Panc1 (cell line): ENCODE measurements around the gene HSD17B11. TPM values are rescaled to one million over a fixed set of nuclear protein-coding genes. Genes with fewer than 3 reads are reported as not detected.
"Not testable (repeated sequence)": the region's sequence is repeated elsewhere in the genome, so short reads cannot be mapped to it uniquely, and the experiment has no call there.

Experiments
- ATAC-seq: fragments of 200-7000 bp; cut with Tn5 transposase; 2 replicates; pipeline ENCODE4 v1.9.1; 2020; ENCODE audit warnings: mild to moderate bottlenecking, moderate library complexity
- BruUV-seq: library from RNA; stranded (reverse); fragments of 400-500 nt; replicated peaks from 2 replicates; lab custom pipeline; 2021; lab: Mats Ljungman, UMichigan
- CTCF ChIA-PET: fragments of 300-600 bp; sonication (Branson Sonifier 250); formaldehyde crosslinking; loops from one replicate; lab custom pipeline; 2022; ENCODE audit warnings: antibody characterized with exemption; lab: Charles Lee
- POLR2A ChIA-PET: fragments of 300-600 bp; sonication (Branson Sonifier 250); formaldehyde crosslinking; loops from one replicate; lab custom pipeline; 2022; ENCODE audit warnings: antibody characterized with exemption; lab: Charles Lee
- DNase-seq: peaks from one replicate; pipeline ENCODE4 v3.0.0-alpha.2; 2010; ENCODE audit warnings: low read depth, low spot score
- H3K27ac ChIP-seq: 2 replicates; pipeline ENCODE4 v1.5.1; 2011; ENCODE audit warnings: mild to moderate bottlenecking, low read length, inconsistent platforms
- H3K27me3 ChIP-seq: fragments of 200-500 bp; sonication (Bioruptor generic); 2 replicates; pipeline ENCODE4 v1.6.0; 2014; ENCODE audit warnings: low read length, inconsistent platforms; ENCODE audit not compliant: control insufficient read depth, insufficient read depth
- H3K36me3 ChIP-seq: fragments of 200-500 bp; sonication (Bioruptor generic); 2 replicates; pipeline ENCODE4 v1.5.1; 2014; ENCODE audit warnings: inconsistent platforms, mild to moderate bottlenecking, low read length, moderate library complexity; ENCODE audit not compliant: control insufficient read depth, insufficient read depth
- H3K4me1 ChIP-seq: 2 replicates; pipeline ENCODE4 v1.5.1; 2011; ENCODE audit warnings: inconsistent platforms, mild to moderate bottlenecking, low read length, moderate library complexity; ENCODE audit not compliant: control insufficient read depth, insufficient read depth
- H3K4me3 ChIP-seq, 2 experiments: 2 replicates each; pipeline ENCODE4 v1.5.1; 2011 to 2012; ENCODE audit warnings: low read depth in 2 of 2, low read length in 2 of 2, mild to moderate bottlenecking in 2 of 2, inconsistent platforms in 1 of 2, moderate library complexity in 1 of 2
- H3K9me3 ChIP-seq: fragments of 200-500 bp; sonication (Bioruptor generic); 2 replicates; pipeline ENCODE4 v1.5.1; 2014; ENCODE audit warnings: low read depth, mild to moderate bottlenecking, inconsistent platforms, low read length, moderate library complexity; ENCODE audit not compliant: control insufficient read depth, insufficient read depth
- CTCF ChIP-seq: fragments of 450-650 bp; IDR thresholded peaks from 2 replicates; pipeline ENCODE4 v1.5.1; 2017; ENCODE audit warnings: mild to moderate bottlenecking
- POLR2AphosphoS5 ChIP-seq: IDR thresholded peaks from 2 replicates; pipeline ENCODE4 v1.6.1; 2012; ENCODE audit warnings: mild to moderate bottlenecking, low read depth, low read length, moderate library complexity
- REST ChIP-seq, 2 experiments: IDR thresholded peaks; 2 replicates each; pipeline ENCODE4 v1.6.1; 2011 to 2012; ENCODE audit warnings: low read depth in 2 of 2, control low read depth in 1 of 2, low read length in 1 of 2, mild to moderate bottlenecking in 1 of 2, moderate library complexity in 1 of 2; ENCODE audit not compliant: insufficient read depth in 1 of 2
- SIN3A ChIP-seq: IDR thresholded peaks from 2 replicates; pipeline ENCODE4 v1.6.1; 2012; ENCODE audit warnings: low read depth, mild to moderate bottlenecking, low read length, moderate library complexity, borderline replicate concordance; ENCODE audit not compliant: insufficient read depth
- TCF7L2 ChIP-seq: IDR thresholded peaks from 2 replicates; pipeline ENCODE4 v1.6.1; 2011; ENCODE audit warnings: mild to moderate bottlenecking, low read depth, low read length, inconsistent platforms
- in situ Hi-C: cut with HindIII; loops from 2 replicates; pipeline ENCODE4 v1.10.0; 2016; ENCODE audit warnings: low sequenced_read_pairs, low pct_unique_long_range_greater_than_20kb
- intact Hi-C: fragments of 100-400 bp; cut with micrococcal nuclease; formaldehyde crosslinking; loops from one replicate; pipeline ENCODE4 v1.10.0; 2022; ENCODE audit not compliant: unreplicated experiment
- total RNA-seq: library from RNA; stranded (reverse); gene quantifications from one replicate; pipeline ENCODE4 v1.2.1, GENCODE V29; 2021; ENCODE audit not compliant: unreplicated experiment

HSD17B11 gene
- total RNA-seq, 1 experiment from 2014 or later = 34.9 TPM

DNA sequence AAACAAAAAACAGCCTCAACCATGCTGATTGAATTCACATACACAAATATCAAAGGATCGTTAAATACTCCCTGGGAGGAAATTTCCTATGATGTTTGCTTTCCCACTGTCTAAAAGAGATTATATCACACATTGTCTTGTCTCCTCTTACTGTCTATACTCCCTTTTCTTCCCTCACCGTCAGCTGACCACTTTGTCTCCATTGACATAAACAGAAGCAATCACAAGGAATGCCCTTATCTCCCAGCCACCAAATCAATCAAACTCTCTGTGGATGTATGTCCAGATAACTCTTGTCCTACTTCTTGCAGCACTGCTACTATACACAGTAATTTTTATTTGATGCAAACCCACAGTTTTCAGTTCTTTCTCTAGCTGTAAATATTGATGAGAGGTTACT, 19.2 kb upstream of the HSD17B11 start:
- Histone ChIP-seq H3K4me1 (peaks cover 3% of the 10 kb centered on the region; the same call in 1 of the 2 replicates), H3K4me3 (no peak overlapping the region), H3K27me3 (no peaks in the 10 kb centered on the region), H3K27ac (no peak overlapping the region), H3K36me3 (no peaks in the 10 kb centered on the region), H3K9me3 (no peaks in the 10 kb centered on the region)
- DNase-seq (no peak), ATAC-seq (no peak)
- TF ChIP-seq CTCF (no peak), REST (IDR thresholded peaks at IDR 0.05; ENCODE audit: insufficient read depth in 1 of 2, low read depth in 2 of 2, low read length in 1 of 2) (no peak), SIN3A (no peak), TCF7L2 (no peak), POLR2AphosphoS5 (no peak)
- no TSS peak for BruUV-seq
- POLR2A ChIA-PET = no interaction called here
- intact Hi-C loops = no loop called here
- in situ Hi-C loops = no loop called here
- CTCF ChIA-PET = no interaction called here

DNA sequence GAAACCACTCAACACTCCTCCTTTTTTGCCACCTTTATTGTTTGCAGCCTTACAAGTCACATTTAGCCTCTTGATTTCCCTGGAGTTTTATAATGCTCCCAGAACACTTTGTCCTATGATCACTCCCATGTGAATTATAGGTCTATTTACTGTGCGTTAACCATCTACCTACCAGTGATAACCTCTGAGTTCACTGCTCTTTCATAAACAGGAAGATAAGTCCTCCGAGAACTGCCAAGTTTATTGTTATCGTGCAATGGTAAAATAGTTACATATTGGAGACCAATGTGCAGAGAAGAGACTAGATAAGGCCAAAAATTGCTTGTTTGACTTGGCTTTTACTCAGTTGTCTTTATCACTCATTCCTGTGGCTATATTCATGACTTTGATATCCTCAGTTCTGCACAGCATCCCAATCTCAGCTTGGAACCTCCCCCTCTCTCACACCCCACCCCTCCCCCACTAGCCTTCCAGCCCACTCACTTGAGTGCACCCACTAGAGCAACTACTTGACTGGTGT, 18.5 kb upstream of the HSD17B11 start:
- Histone ChIP-seq H3K27me3 (no peaks in the 10 kb centered on the region), H3K4me3 (no peak overlapping the region), H3K27ac (no peak overlapping the region), H3K36me3 (no peaks in the 10 kb centered on the region), H3K4me1 (peaks cover 3% of the 10 kb centered on the region; the same call in 1 of the 2 replicates), H3K9me3 (no peaks in the 10 kb centered on the region)
- intact Hi-C loops = no loop called here
- ChIA-PET POLR2A (no interaction called here), CTCF (no interaction called here)
- BruUV-seq = no TSS peak
- TF ChIP-seq CTCF (no peak), TCF7L2 (0 out of 2 replicates have a peak, but pooled peaks have one; percentile 42)
- DNase-seq (no peak), ATAC-seq (no peak)
- in situ Hi-C loops = no loop called here

GRCh38 chr4:87406902-87407301, 15.9 kb upstream of the HSD17B11 start:
- DNase-seq, H3K36me3 ChIP-seq, BruUV-seq, ATAC-seq, H3K9me3 ChIP-seq, in situ Hi-C loops, intact Hi-C loops, POLR2A ChIA-PET, H3K27me3 ChIP-seq, H3K27ac ChIP-seq, H3K4me3 ChIP-seq, H3K4me1 ChIP-seq, CTCF ChIA-PET: not testable (repeated sequence)
